Memory B cell (primary cell): Measurements from ENCODE around the gene PAQR5.
"Not testable (repeated sequence)": the region's sequence is repeated elsewhere in the genome, so short reads cannot be mapped to it uniquely, and the experiment has no call there.

Source experiments
- ATAC-seq: fragments of 150-1000 bp; cut with Tn5 transposase; 2 replicates; pipeline ENCODE4 v1.10.0; 2021; ENCODE audit warnings: low read depth, mild to moderate bottlenecking, moderate library complexity
- DNase-seq, 2 donors: peaks; one replicate each; pipeline ENCODE4 v3.0.0; 2022; ENCODE audit warnings: low spot score in 2 of 2
- H3K27ac Mint-ChIP-seq: one replicate; pipeline ENCODE4 v1.8.0; 2022; ENCODE audit warnings: mild to moderate bottlenecking, moderate library complexity, mixed read lengths
- H3K27me3 Mint-ChIP-seq: one replicate; pipeline ENCODE4 v1.8.0; 2022; ENCODE audit warnings: mixed read lengths
- H3K36me3 Mint-ChIP-seq: one replicate; pipeline ENCODE4 v1.8.0; 2022; ENCODE audit warnings: mild to moderate bottlenecking, mixed read lengths
- H3K4me1 Mint-ChIP-seq: one replicate; pipeline ENCODE4 v1.8.0; 2022; ENCODE audit warnings: mixed read lengths
- H3K4me3 Mint-ChIP-seq: one replicate; pipeline ENCODE4 v1.8.0; 2022; ENCODE audit warnings: mild to moderate bottlenecking, moderate library complexity, mixed read lengths
- H3K9me3 Mint-ChIP-seq: one replicate; pipeline ENCODE4 v1.8.0; 2022; ENCODE audit warnings: mixed read lengths

Gene PAQR5

DNA sequence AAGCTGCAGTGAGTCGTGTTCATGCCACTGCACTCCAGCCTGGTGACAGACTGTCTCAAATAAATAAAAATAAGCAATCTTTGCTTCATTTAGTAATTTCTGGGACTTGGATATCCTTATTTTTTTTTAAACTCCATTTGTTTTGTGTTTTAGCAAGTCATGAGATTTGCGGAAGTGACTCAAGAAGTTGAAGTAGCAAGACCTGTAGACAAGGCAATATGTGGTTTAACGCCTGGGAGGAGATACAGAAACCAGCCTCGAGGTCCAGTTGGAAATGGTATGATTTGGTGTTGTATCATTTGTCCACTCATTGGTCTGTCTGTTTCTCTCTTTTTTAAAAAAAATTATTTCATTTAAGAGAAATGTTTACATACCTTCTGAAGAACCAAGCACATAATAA, 137.3 kb downstream of the PAQR5 start:
- no peak for DNase-seq

DNA sequence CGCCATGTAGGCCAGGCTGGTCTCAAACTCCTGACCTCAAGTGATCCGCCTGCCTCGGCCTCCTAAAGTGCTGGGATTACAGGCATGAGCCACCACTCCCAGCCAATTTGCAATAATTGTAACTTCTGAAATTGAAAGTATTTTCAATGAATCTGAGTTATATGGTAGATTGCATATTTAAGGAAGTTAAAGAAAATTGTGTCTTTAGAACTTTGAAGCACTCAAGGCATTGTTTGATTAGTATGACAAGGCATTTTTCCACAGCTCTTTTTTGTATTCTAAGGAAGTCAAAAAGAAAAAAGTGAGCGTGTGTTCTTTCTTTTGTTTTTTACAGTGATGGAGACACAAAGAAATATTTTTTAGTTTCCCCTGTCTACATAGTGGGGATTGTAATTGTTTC, 138.2 kb downstream of the PAQR5 start:
- ATAC-seq (no peak), DNase-seq (no peak)
- Mint-ChIP-seq H3K27me3 (no peaks in the 10 kb centered on the region), H3K9me3 (no peaks in the 10 kb centered on the region), H3K27ac (no peak overlapping the region), H3K36me3 (no peaks in the 10 kb centered on the region), H3K4me3 (no peak overlapping the region), H3K4me1 (no peaks in the 10 kb centered on the region)

More for the DNA sequence above, 137.3 kb downstream of the PAQR5 start:
- H3K9me3 Mint-ChIP-seq: no peaks in the 10 kb centered on the region
- no peak overlapping the region for H3K4me3 Mint-ChIP-seq
- H3K4me1 Mint-ChIP-seq: no peaks in the 10 kb centered on the region
- no peak overlapping the region for H3K27ac Mint-ChIP-seq
- H3K36me3 Mint-ChIP-seq: no peaks in the 10 kb centered on the region
- H3K27me3 Mint-ChIP-seq: no peaks in the 10 kb centered on the region
- ATAC-seq: no peak

DNA sequence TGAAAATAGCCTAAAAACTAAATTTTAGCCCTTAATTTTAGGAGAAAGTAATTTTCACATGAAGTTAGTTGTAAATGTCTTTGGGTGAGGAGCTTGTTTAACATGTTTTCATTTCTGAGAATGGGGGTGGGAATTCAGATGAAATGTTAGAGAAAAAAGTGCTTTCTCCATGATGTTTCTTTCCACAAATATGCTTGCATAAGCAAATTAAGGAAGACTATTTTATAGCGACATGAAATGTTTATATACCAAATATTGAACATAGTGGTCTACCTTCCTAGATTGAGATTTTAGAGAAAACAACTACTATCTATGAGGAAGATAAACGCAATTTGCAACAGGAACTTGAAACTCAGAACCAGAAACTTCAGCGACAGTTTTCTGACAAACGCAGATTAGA, 140.9 kb downstream of the PAQR5 start:
- H3K27me3 Mint-ChIP-seq: no peaks in the 10 kb centered on the region
- H3K27ac Mint-ChIP-seq: no peak overlapping the region
- ATAC-seq: no peak
- no peak overlapping the region for H3K4me3 Mint-ChIP-seq
- H3K9me3 Mint-ChIP-seq: no peaks in the 10 kb centered on the region
- H3K36me3 Mint-ChIP-seq: no peaks in the 10 kb centered on the region
- peaks cover 5% of the 10 kb centered on the region for H3K4me1 Mint-ChIP-seq
- DNase-seq: no peak

DNA sequence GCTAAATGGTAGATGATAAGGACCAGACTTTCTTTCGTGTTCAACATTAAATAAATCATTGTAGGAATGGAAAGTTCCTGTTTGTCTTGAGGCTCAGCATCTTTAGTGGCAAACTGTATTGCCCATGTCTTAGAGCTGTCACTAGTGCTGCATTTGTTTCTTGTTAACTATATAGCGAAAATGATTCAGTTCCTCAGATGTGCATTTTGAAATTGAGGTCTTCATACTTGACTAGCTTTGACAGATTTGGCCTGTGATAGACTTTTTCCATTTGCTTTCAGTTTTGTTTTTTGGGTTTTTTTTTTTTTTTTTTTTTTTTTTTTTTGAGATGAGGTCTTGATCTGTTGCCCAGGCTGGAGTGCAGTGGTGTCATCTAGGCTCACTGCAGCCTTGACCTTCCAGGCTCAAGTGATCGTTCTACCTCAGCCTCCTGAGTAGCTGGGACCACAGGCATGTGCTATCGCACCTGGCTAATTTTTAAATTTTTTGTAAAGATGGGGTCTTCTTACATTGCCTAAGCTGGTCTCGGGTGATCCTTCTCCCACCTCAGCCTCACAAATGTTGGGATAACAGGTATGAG, 144.4 kb downstream of the PAQR5 start:
- no peaks in the 10 kb centered on the region for H3K9me3 Mint-ChIP-seq
- H3K4me3 Mint-ChIP-seq: peak overlapping the region; percentile 43
- peaks cover 5% of the 10 kb centered on the region for H3K4me1 Mint-ChIP-seq
- DNase-seq (peak in 1 of 2 donors; percentile 18), ATAC-seq (peak; percentile 96)
- no peaks in the 10 kb centered on the region for H3K36me3 Mint-ChIP-seq
- H3K27me3 Mint-ChIP-seq: no peaks in the 10 kb centered on the region
- H3K27ac Mint-ChIP-seq: peak overlapping the region; percentile 86

DNA sequence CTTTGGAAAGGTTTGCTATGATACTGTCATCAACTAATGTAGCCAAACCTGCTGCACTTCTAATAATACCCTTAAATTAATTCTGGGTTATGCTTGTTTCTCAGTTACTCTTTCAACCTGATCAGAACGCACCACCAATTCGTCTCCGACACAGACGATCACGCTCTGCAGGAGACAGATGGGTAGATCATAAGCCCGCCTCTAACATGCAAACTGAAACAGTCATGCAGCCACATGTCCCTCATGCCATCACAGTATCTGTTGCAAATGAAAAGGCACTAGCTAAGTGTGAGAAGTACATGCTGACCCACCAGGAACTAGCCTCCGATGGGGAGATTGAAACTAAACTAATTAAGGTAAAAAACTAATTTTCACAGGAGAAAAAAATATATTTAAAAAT, 146.0 kb downstream of the PAQR5 start:
- H3K9me3 Mint-ChIP-seq: no peaks in the 10 kb centered on the region
- H3K4me3 Mint-ChIP-seq: no peak overlapping the region
- H3K36me3 Mint-ChIP-seq: no peaks in the 10 kb centered on the region
- H3K4me1 Mint-ChIP-seq: peaks cover 5% of the 10 kb centered on the region
- no peak for DNase-seq
- no peak overlapping the region for H3K27ac Mint-ChIP-seq
- ATAC-seq: peak; percentile 47
- no peaks in the 10 kb centered on the region for H3K27me3 Mint-ChIP-seq

DNA sequence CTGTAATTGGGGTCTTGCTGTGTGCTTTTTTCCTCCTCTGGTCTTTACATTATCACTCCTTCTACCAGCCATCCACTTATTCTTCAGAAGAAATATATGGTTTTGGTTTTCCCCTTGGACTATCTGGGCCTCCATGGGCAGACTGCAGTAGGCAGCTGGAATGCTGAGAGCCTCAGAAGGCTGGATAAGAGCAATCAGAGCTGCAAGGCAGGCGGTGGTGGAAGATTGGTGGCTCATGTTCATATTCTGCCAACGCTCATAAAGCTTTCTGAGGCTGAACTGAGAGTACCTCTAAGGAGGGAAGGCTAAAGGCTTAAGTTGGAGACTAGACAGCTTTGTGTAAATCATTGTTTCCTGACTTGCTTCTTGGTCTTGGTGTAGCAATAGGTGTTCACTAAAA, 148.2 kb downstream of the PAQR5 start:
- Mint-ChIP-seq H3K4me3 (no peak overlapping the region), H3K4me1 (peaks cover 5% of the 10 kb centered on the region), H3K9me3 (no peaks in the 10 kb centered on the region), H3K27me3 (no peaks in the 10 kb centered on the region), H3K27ac (no peak overlapping the region), H3K36me3 (no peaks in the 10 kb centered on the region)
- ATAC-seq (no peak), DNase-seq (no peak)

DNA sequence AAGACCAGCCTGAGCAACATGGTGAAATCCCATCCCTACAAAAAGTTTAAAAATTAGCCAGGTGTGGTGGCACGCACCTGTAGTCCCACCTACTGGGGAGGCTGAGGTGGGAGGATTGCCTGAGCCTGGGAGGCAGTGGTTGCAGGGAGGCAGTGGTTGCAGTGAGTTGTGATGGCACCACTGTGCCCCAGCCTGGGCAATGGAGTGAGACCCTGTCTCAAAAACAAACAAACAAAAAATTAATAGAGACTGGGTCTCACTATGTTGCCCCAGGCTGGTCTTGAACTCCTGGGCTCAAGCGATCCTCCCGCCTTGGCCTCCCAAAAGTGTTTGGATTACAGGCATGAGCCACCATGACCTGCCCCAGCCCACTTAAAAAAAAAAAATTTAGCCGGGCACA, 151.5 kb downstream of the PAQR5 start:
- H3K9me3 Mint-ChIP-seq, H3K27ac Mint-ChIP-seq, ATAC-seq, H3K4me3 Mint-ChIP-seq, H3K36me3 Mint-ChIP-seq, DNase-seq, H3K27me3 Mint-ChIP-seq: not testable (repeated sequence)
- peaks cover 17% of the 10 kb centered on the region for H3K4me1 Mint-ChIP-seq

DNA sequence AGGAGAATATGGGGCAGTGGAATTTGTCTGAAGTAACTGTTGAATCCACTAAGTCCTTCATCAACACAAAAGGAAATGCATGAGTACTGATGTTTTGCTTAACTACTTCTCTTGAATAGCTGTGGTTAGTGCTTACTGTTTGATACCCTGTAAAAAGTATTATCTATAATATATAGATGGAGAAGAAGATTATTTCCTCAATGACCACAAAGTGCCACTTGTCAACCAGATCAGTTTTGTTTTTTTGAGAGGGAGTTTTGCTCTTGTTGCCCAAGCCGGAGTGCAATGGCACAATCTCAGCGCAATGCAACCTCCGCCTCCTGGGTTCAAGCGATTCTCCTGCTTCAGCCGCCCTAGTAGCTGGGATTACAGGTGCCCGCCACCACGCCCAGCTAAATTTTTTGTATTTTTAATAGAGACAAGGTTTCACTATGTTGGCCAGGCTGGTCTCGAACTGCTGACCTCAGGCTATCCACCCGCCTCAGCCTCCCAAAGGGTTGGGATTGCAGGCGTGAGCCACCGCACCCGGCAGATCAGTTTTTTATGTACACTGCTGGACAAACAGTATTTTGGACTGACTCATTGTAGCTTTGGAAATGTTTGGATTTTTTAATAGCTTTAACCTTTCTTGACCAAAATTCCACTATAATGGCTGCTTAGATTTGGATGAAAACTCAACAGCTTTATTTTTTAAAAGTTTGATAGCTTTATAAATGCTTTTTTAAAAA, 152.4 kb downstream of the PAQR5 start:
- H3K27ac Mint-ChIP-seq: peak overlapping the region; percentile 91

DNA sequence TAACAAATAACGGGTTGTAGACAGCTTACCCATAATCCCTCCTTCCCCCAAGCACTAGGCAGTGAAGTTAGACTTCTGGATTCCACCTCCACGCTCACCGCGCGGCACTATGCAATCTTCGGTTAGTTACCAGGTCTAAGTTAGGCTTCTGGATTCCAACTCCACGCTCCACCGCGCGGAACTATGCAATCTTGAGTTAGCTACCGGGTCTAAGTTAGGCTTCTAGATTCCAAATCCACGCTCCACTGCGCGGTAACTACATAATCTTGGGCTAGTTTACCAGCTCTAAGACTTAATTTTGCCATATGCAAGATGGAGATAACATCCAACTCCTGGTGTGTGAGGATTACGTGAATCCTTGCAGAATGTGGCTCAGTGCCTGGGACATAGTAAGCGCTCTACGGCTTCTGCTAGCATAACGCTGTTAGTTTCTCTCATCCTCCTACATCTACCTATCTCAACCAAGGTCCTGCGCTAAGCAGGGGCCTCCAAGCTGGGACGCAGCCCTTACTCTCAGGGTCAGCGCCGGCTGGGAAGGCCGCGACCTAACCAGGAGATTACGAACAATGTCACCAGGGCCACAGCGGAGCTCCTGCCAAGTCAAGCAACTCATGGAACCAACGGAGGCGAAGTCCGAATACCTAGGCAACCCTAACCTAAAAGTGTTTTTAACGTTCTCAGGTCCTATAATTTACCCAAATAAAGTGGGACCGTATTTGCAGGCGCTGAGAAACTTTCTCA, 153.4 kb downstream of the PAQR5 start:
- Mint-ChIP-seq H3K4me1 (peaks cover 24% of the 10 kb centered on the region), H3K36me3 (peaks cover 8% of the 10 kb centered on the region), H3K27ac (peak overlapping the region; percentile 91), H3K27me3 (no peaks in the 10 kb centered on the region), H3K4me3 (peak overlapping the region; percentile 95), H3K9me3 (no peaks in the 10 kb centered on the region)
- ATAC-seq (peak; percentile 36), DNase-seq (no peak)

More for the DNA sequence above, 152.4 kb downstream of the PAQR5 start:
- no peaks in the 10 kb centered on the region for H3K27me3 Mint-ChIP-seq
- no peaks in the 10 kb centered on the region for H3K9me3 Mint-ChIP-seq
- H3K36me3 Mint-ChIP-seq: peaks cover 5% of the 10 kb centered on the region
- ATAC-seq: no peak
- no peak overlapping the region for H3K4me3 Mint-ChIP-seq
- H3K4me1 Mint-ChIP-seq: peaks cover 22% of the 10 kb centered on the region
- no peak for DNase-seq

DNA sequence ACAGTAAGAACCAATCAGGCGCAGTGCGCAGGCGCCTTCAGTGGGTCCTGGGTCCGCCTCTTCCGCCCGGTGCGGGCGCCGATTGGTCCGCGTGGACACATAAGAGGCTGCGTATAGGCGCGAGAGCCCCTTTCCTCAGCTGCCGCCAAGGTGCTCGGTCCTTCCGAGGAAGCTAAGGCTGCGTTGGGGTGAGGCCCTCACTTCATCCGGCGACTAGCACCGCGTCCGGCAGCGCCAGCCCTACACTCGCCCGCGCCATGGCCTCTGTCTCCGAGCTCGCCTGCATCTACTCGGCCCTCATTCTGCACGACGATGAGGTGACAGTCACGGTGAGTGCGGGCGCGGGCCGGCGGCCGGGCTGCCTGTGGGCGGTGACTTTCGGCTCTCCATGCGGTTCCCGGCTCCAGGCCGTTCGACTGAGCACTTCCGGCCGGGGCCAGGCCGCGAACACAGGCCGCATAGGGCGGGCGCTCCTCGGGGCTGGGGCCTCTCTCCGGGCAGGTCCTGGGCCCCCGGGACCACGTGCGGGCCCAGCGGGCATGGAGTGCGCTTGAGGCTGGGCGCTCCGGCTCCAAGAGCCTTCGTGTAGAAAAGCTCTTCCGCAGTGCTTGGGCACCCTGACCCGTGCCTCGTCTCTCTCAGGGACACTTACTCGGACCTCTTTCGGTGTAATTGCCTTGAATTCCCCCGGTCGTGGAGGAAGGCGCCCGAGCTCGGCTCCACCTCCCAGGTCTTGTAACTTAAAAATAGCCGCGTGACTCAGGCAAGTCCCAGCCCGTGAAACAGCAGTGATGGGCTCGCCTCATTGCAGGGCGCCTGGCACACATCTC, 154.2 kb downstream of the PAQR5 start, which contains the start of gene RPLP1:
TSS of gene RPLP1 (plus strand) at position 127 of the 830 bp plus-strand sequence. CDS start at position 258, 131 bp downstream.
- H3K4me1 Mint-ChIP-seq: peaks cover 26% of the 10 kb centered on the region
- peak within 1 kb of the TSS; percentile 91 for H3K27ac Mint-ChIP-seq

DNA sequence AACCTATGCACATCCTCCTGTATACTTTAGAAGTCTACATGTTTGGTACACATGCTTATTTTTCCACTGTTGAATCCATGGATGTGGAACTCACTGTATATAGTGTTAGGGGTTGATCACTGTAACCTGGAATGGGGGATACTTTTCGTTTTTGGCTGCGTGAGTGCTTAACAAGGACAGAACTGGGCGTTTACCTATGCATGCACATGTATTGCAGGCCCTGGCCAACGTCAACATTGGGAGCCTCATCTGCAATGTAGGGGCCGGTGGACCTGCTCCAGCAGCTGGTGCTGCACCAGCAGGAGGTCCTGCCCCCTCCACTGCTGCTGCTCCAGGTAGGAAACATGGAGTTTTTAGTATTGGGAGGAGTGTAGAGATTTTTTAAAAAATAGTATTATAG, 156.2 kb downstream of the PAQR5 start:
- Mint-ChIP-seq H3K27me3 (no peaks in the 10 kb centered on the region), H3K27ac (no peak overlapping the region), H3K4me3 (no peak overlapping the region), H3K4me1 (peaks cover 28% of the 10 kb centered on the region), H3K9me3 (no peaks in the 10 kb centered on the region), H3K36me3 (peaks cover 10% of the 10 kb centered on the region)
- DNase-seq: no peak
- no peak for ATAC-seq

More for the DNA sequence above, 154.2 kb downstream of the PAQR5 start, which contains the start of gene RPLP1:
- peak within 1 kb of the TSS; percentile 95 for H3K4me3 Mint-ChIP-seq
- H3K36me3 Mint-ChIP-seq: peaks cover 10% of the 10 kb centered on the region
- no peaks in the 10 kb centered on the region for H3K27me3 Mint-ChIP-seq
- ATAC-seq (peak; percentile 86), DNase-seq (peak; percentile 96)
- no peaks in the 10 kb centered on the region for H3K9me3 Mint-ChIP-seq

DNA sequence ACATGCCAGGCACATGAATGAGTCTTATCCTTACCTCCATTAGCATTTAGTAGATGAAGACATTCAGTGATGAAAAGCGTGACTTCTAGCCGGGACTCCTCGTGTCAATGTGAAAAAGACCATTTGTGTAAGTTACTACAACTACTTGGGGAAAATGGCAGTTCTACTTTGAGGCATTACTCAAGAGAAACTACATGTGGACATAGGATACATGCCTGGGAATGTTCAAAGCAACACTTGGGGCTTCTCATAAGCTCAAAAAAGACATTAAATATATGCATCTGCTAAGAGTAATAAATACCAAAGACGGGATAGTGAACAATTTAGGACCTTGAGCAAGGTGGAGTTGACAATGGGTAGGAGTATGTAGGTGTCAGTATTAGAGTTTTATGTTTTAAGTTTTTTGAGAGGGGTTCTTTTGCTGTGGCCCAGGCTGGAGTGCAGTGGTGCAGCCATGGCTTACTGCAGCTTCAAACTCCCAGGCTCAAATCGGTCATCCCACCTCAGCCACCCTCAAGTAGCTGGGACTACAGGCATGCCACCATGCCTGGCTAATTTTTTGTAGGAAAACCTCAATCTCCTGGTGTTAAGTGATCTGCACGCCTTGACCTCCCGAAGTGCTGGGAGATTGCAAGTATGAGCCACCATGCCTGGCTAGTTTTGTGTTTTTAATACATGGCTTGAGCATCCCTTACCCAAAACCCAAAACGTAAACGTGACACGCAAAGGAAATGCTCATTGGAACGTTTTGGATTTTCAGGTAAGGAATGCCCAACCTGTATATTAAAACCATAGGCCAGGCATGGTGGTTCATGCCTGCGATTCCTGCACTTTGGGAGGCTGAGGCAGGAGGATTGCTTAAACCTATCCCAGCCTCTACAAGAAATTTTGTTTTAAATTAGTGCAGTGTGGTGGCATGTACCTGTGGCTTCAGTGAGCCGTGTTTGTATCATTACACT, 157.8 kb downstream of the PAQR5 start:
- Mint-ChIP-seq H3K27ac (no peak overlapping the region), H3K4me3 (no peak overlapping the region), H3K9me3 (no peaks in the 10 kb centered on the region), H3K4me1 (peaks cover 28% of the 10 kb centered on the region), H3K36me3 (peaks cover 10% of the 10 kb centered on the region), H3K27me3 (no peaks in the 10 kb centered on the region)
- DNase-seq (no peak), ATAC-seq (no peak)
